Nephron progenitor cell (in vitro differentiated cells): ENCODE results near the gene NFATC2.

ENCODE experiments used
- DNase-seq: peaks from one replicate; pipeline ENCODE4 v3.0.0; 2021
- H3K27ac Mint-ChIP-seq: 2 replicates; pipeline ENCODE4 v1.8.0; 2021; ENCODE audit warnings: mild to moderate bottlenecking, moderate library complexity, mixed read lengths
- H3K27me3 Mint-ChIP-seq: 2 replicates; pipeline ENCODE4 v1.8.0; 2021; ENCODE audit warnings: mild to moderate bottlenecking, low read depth, mixed read lengths; ENCODE audit not compliant: poor library complexity
- H3K36me3 Mint-ChIP-seq: 2 replicates; pipeline ENCODE4 v1.8.0; 2021; ENCODE audit warnings: low read depth, mixed read lengths
- H3K4me1 Mint-ChIP-seq: 2 replicates; pipeline ENCODE4 v1.8.0; 2021; ENCODE audit warnings: mixed read lengths
- H3K4me3 Mint-ChIP-seq: 2 replicates; pipeline ENCODE4 v1.8.0; 2021; ENCODE audit warnings: mild to moderate bottlenecking, moderate library complexity, mixed read lengths
- H3K9me3 Mint-ChIP-seq: 2 replicates; pipeline ENCODE4 v1.8.0; 2021; ENCODE audit warnings: mild to moderate bottlenecking, moderate library complexity, mixed read lengths
- CTCF ChIP-seq: fragments of 200-600 bp; sonication (generic); IDR thresholded peaks from 2 replicates; pipeline ENCODE4 v1.5.0; 2021; ENCODE audit warnings: antibody characterized with exemption

Gene NFATC2

GRCh38 chr20:51419231-51419630 is 123.3 kb downstream of the NFATC2 start:
- Mint-ChIP-seq H3K27ac (no peak overlapping the region), H3K9me3 (no peaks in the 10 kb centered on the region), H3K4me3 (no peak overlapping the region), H3K36me3 (no peaks in the 10 kb centered on the region), H3K4me1 (peaks cover 39% of the 10 kb centered on the region), H3K27me3 (peaks cover 17% of the 10 kb centered on the region)
- no peak for DNase-seq
- no peak for TF ChIP-seq CTCF

GRCh38 chr20:51418137-51418529 is 124.4 kb downstream of the NFATC2 start:
- Mint-ChIP-seq H3K9me3 (no peaks in the 10 kb centered on the region), H3K27ac (no peak overlapping the region), H3K36me3 (no peaks in the 10 kb centered on the region), H3K4me1 (peaks cover 29% of the 10 kb centered on the region), H3K4me3 (no peak overlapping the region), H3K27me3 (peaks cover 17% of the 10 kb centered on the region)
- no peak for DNase-seq
- TF ChIP-seq CTCF, result no peak

GRCh38 chr20:51417250-51418136 is 125.0 kb downstream of the NFATC2 start:
- peaks cover 33% of the 10 kb centered on the region for H3K4me1 Mint-ChIP-seq
- H3K4me3 Mint-ChIP-seq, result peak overlapping the region; percentile 5
- H3K9me3 Mint-ChIP-seq, result no peaks in the 10 kb centered on the region

GRCh38 chr20:51416532-51417249 is 125.8 kb downstream of the NFATC2 start:
- no peak overlapping the region for H3K27ac Mint-ChIP-seq
- DNase-seq, result no peak
- no peak overlapping the region for H3K4me3 Mint-ChIP-seq
- TF ChIP-seq CTCF, result no peak
- peaks cover 10% of the 10 kb centered on the region for H3K27me3 Mint-ChIP-seq
- peaks cover 34% of the 10 kb centered on the region for H3K4me1 Mint-ChIP-seq
- no peaks in the 10 kb centered on the region for H3K9me3 Mint-ChIP-seq
- no peaks in the 10 kb centered on the region for H3K36me3 Mint-ChIP-seq

More at GRCh38 chr20:51417250-51418136, 125.0 kb downstream of the NFATC2 start:
- H3K36me3 Mint-ChIP-seq, result no peaks in the 10 kb centered on the region
- no peak for TF ChIP-seq CTCF
- peaks cover 17% of the 10 kb centered on the region for H3K27me3 Mint-ChIP-seq
- no peak for DNase-seq
- H3K27ac Mint-ChIP-seq, result no peak overlapping the region

- peaks cover 40% of the 10 kb centered on the region for H3K4me1 Mint-ChIP-seq
- DNase-seq, result no peak
- H3K27ac Mint-ChIP-seq, result no peak overlapping the region
- H3K36me3 Mint-ChIP-seq, result no peaks in the 10 kb centered on the region
- H3K9me3 Mint-ChIP-seq, result no peaks in the 10 kb centered on the region
- no peak for TF ChIP-seq CTCF
- peaks cover 3% of the 10 kb centered on the region for H3K27me3 Mint-ChIP-seq
- H3K4me3 Mint-ChIP-seq, result no peak overlapping the region
These were observed 128.7 kb downstream of the NFATC2 start for GRCh38 chr20:51413857-51414256.
